GM19043 (cell line): ENCODE results near the gene OR10X1.

ENCODE experiments used
- ATAC-seq: cut with Tn5 transposase; IDR thresholded peaks from one replicate; pipeline ENCODE4 v1.9.1; 2021; ENCODE audit warnings: low read depth; ENCODE audit not compliant: unreplicated experiment

The OR10X1 gene

DNA sequence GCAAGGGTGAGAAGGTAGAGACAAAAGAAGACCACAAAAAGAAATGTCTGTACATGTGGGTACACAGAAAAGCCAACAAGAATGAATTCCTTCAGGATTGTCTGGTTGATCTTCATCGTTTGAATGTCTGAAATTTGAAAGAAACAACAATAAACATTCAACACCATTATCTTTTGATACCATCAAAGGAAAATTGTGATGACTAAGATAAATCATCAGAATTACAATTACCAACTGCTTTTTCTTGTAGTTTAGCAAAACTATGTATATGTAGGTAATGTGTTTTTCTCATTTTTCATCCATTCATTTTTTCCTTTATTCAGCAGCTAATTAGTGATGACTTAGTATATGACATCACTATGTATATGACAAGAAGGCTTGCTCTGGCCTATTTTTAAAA is at the start of gene OR10X1:
Gene OR10X1, minus strand, starts transcription at position 167 of the 400 bp plus-strand sequence. Its CDS starts 0 bp downstream, at position 167.
- no peak for ATAC-seq

DNA sequence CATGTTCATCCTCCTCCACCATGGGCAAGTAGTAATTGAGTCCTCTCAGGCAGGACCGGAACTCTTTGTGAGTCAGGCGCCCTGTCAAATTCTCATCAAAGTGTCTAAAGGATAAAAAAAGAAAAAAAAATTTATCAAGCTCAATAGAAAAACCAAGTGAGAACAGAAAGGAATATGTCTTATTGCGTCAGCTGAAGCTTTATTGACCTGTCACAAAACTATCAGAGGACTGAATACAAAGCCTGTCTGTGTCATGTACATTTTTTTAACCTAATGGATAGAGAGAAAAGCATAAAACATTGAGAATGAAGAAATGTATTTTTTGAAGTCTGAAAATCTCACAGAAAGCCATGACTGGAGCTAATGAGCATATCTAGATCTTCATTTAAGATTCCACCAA is 34.1 kb upstream of the OR10X1 start:
- ATAC-seq = no peak

- ATAC-seq = no peak
Observed at GRCh38 chr1:158611916-158612315, 32.2 kb upstream of the OR10X1 start.

- no peak for ATAC-seq
Observed at GRCh38 chr1:158607296-158607695, 27.6 kb upstream of the OR10X1 start.

- ATAC-seq = no peak
Observed at GRCh38 chr1:158604968-158605367, 25.3 kb upstream of the OR10X1 start, which contains the start of gene OR10Z1. Gene OR10Z1 (plus strand): TSS chr1:158605268. CDS start chr1:158606439, 1,171 bp downstream.

DNA sequence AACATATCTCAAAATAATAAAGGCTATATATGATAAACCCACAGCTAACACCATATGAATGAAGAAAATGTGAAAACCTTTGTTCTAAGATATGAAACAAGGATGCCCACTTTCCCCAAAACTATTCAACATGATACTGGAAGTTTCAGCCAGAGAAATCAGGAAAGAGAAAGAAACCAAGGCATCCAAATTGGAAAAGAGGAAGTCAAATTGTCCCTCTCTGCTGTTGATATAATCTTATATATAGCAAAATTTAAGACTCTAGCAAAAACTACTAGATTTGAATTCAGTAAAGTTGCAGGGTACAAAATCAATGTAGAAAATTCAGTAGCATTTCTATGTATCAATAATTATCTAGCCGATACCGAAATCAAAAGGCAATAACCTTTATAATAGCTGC is 21.0 kb upstream of the OR10X1 start:
- ATAC-seq = no peak

DNA sequence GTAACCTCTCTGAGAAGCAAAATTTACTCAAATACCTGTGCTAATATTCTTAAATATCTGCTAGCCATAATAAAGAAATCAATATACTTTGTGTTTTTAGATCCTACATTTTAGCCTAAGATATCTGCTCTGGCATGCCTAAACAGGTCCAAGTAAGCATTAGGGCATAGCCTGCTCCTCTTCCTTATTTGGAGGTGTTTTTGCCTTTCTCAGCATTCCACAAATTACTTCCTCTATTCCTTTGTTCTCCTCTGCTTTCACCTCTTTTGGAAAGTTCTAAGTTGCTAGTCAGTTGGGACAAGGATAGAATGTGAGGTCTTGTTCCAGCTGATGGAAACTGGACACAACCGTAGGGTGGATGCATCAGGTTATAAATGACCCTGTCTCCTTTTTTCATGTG is 7.2 kb upstream of the OR10X1 start:
- no peak for ATAC-seq

DNA sequence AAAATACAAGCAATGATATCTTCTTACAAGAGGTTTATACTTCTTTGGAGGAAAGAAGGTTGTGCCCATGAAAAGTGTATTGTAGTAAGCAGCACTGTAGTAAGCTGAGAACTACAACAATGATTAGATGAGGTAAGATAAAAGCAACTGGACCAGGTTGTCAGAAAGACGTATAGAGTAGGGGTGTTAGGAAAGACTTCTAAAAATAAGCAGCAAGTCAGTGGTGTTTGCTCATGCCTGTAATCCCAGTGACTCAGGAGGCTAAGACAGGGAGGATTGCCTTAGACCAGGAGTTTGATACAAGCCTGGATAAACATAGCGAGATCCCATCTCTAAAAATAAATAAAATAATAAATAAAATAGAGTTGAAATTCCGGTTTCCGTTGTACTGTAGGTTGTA is 4.3 kb upstream of the OR10X1 start:
- no peak for ATAC-seq

DNA sequence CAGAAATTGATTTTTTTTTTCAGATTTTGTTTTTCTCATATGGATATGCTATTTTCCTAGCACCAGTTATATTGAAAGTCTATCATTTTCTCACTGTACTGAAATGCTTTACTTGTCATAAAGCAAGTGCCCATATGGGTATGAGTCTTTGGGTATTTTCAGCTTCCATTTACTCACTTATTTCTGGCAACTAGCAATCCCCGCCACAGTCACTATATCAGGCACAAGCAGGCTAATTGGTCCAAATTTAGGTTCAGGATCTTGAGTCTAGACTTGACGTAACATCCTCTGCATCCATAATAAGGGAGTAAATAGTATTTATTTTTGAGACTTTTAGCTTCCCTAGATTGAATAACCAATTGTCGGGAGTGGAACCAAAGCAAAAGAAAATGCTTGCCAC is 2.1 kb downstream of the OR10X1 start:
- no peak for ATAC-seq

DNA sequence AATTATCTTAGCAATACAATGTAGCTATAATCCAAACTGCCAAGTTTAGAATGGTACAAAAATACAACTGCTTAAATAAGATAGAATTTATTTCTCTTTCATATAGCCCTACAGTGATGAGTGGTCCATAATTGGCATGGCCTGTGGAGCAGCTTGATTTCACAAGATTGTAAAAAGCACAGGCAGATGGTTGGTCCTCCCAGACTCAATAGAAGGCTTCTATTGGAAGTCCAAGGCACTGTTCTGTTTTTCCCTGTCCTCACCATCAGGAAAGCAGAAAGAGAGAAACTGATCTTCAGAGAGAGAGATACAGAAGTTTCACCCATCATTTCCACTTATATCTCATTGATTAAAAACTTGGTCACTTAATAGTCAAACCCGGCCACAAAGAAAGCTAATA is 7.5 kb downstream of the OR10X1 start:
- ATAC-seq = no peak

GRCh38 chr1:158570480-158570879 is 9.2 kb downstream of the OR10X1 start, which contains the start of gene OR6P1:
Gene OR6P1 (minus strand): TSS chr1:158570580. CDS start chr1:158563604, 6,976 bp downstream.
- no peak for ATAC-seq

DNA sequence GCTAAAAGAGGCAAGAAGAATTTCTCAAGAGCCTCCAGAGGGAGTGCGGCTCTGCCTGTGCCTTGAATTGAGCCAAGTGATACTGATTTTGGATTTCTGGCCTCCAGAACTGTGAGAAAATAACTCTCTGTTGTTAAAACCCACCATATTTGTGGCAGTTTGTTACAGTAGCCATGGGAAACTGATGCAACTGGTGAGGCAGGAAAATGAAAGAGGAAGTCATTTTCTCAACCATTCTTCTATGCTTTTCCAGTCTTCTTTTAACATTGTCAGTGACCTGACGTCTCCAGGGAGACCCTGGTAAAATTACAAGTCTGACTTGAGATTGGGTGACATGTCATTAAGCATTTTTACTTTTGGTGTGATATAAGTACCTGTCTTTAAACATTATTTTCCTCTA is 15.1 kb downstream of the OR10X1 start:
- no peak for ATAC-seq

DNA sequence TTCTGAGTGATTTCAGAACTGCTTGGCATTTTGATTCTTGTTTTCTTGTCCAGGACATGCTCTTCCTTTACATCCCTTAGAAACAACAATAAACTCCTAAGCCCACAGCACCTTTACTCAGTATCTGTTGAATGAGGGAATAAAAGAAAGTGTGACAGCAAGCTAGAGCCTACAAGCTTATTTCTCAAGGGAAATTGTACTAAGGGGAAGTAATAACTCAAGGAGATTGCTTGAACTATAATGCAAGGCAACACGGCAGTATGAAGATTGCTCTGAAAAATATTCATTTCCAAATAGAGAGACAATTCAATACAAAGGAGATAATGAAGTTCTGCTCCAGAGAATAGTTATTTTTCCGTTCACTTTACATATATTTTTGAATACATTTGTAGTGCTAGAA is 15.8 kb downstream of the OR10X1 start:
- no peak for ATAC-seq

GRCh38 chr1:158559696-158560095 is 20.0 kb downstream of the OR10X1 start:
- no peak for ATAC-seq

DNA sequence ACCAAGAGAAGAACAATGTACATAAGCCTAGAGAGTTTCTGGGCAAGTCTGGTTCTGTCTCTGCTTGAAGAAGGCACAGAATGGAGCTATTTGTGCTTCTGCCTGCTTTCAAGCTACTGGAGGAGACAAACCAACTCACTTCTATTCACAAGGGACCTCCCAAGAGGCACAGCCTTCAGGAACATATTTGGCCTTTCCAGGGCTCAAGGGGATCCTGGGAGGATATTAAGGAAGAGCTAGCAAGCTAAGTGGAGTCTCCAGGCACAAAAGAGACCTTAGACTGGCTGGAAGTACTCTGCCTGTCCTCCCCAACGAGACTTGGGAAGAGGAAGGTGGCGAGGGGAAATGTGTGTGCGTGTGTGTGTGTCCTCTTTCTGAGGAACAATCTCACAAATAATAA is 25.3 kb downstream of the OR10X1 start, which contains the start of gene OR6Y1:
Gene OR6Y1, minus strand, starts transcription at position 54 of the 400 bp plus-strand sequence. CDS start 6,300 bp downstream, outside the sequence.
- no peak for ATAC-seq

GRCh38 chr1:158552296-158552695 is 27.4 kb downstream of the OR10X1 start:
- ATAC-seq = no peak

DNA sequence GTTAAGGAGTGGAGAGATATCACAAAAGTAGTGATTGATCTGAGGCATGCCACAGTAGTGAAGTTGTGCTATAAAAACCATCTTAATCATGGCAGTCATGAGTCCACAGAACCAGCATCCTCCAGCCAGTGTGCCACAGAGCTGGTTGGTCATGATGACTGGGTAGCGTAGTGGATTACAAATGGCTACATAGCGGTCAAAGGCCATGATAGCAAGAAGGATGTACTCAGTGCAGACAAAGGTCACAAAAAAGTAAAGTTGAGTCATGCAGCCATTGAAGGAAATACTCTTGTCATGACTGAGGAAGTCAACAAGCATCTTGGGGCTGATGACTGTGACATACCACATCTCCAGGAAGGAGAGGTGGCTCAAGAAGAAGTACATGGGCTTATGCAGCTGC is 32.2 kb downstream of the OR10X1 start:
- no peak for ATAC-seq

DNA sequence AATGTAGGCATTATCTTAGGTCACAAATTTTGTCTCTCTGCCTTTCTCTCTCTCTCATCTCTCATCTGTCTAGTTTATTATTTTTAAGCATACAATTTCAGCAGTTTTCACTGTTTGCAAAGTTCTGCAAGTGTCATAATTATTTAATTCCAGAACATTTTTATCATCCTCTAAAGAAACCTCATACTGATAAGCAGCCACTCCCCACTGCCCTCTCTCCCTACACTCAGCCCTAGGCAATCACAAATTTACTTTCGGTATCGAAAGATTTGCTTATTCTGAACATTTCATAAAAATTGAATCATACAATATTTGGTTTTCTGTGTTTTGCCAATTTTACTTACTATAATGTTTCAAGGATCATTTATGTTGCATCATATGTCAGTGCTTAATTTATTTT is 42.1 kb downstream of the OR10X1 start:
- no peak for ATAC-seq

- ATAC-seq = no peak
Observed at GRCh38 chr1:158534496-158534895, 45.2 kb downstream of the OR10X1 start.
